GM19468 (cell line): ENCODE results near the gene RIMS4.

ENCODE experiments used
- ATAC-seq: cut with Tn5 transposase; IDR thresholded peaks from one replicate; pipeline ENCODE4 v1.9.1; 2021; ENCODE audit warnings: mild to moderate bottlenecking, moderate library complexity, moderate number of reproducible peaks; ENCODE audit not compliant: unreplicated experiment; ENCODE audit errors: extremely low read depth

RIMS4 gene

GRCh38 chr20:44745598-44746366 is 64.6 kb downstream of the RIMS4 start, which contains the start of gene KCNK15:
Gene KCNK15, plus strand, starts transcription at chr20:44745865. Its CDS starts 46 bp downstream, at chr20:44745911.
- ATAC-seq = no peak

DNA sequence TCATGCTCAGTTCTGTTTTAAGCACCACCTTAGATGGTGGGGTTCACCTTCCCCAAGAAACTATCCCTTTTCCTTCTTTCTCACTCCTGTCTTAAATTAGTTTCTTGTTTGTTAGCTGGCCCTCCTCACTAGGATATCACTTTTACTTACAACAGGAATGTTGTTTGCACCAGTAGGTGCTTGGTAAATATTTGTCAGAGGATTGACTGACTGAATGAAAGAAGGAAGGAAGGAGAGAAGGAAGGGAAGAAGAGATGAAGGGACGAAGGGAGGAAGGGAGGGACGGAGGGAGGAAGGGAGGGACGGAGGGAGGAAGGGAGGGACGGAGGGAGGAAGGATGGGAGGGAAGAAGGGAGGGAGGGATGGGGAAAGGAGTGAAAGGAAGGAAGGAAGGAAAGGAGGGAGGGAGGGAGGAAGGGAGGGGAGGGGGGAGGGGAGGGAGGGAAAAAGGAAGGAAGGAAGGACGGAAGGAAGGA is 65.2 kb downstream of the RIMS4 start:
- ATAC-seq = no peak

DNA sequence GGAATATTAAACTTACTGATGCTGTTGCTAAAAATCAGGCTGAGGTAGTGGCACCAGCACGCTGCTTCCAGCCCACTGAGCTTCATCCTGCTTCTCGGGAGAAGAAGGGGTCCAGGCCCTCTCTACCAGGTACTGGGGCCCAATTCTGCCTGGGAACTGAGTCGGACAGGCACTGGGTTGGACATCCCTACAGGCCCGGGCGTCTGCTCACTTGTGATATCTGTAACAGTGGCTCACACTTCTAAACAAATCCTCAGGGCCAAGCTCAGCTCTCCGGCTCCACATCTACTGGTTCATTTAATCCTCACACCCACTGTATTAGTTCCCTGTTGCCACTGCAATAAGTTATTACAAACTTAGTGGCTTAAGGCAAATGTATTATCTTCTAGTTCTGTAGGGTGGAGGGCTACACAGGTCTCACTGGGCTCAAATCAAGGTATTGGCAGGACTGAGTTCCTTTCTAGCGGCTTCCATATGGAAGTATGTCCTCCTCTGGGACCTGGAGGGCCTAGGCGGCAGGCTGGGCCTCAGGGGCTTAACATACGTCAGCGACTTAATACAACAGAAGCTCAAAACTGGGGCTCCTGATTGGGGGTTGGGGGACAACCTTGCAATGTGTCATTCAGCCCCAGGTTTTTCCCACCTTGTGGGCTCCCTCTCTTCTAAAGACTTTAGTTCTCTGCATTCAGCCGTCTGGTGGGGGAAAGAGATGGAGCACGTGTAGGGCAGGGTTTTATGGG is 66.3 kb downstream of the RIMS4 start:
- no peak for ATAC-seq

GRCh38 chr20:44743080-44743701 is 67.2 kb downstream of the RIMS4 start:
- no peak for ATAC-seq

DNA sequence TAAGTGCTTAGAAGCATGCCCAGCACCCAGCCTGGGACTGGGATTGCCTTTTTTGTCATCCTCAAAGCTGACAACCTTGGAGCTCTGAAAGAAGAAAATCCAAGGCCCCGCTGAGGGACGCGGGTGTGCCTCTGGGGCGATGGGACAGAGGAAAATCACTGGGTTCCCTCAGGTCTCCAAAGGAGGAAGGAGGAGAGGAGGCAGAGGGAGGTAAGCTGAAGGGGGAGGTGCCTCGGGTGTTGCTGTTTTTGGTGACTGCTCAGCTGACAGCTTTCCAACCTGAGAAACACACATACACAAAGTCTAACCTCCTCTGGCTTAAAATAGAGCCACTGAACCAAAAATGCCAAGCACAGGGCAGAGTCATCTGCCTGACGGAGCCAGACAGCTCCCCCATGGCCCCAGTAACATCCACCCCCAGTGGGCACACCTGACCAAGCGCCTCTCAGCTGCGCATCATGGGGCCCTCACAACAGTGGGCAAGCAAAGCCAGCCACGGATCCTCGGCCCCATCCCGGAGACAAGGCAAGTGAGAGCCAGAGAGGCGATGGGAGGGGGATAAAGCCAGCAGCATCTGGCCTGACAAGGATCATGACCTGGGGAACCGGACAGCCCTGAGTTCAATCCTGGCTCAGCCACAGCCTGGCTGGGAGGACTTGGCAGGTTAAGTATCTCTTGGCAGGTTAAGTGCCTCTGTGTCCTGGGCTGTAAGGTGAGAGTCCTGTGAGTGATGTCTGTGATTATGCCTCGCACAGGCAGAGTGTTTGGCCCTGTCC is 67.9 kb downstream of the RIMS4 start:
- no peak for ATAC-seq

- no peak for ATAC-seq
Observed at GRCh38 chr20:44739942-44740341, 70.4 kb downstream of the RIMS4 start.

- no peak for ATAC-seq
Observed at GRCh38 chr20:44738813-44739477, 71.4 kb downstream of the RIMS4 start.

GRCh38 chr20:44737116-44737515 is 73.2 kb downstream of the RIMS4 start:
- no peak for ATAC-seq

- ATAC-seq = no peak
Observed at GRCh38 chr20:44736170-44737021, 74.0 kb downstream of the RIMS4 start.

DNA sequence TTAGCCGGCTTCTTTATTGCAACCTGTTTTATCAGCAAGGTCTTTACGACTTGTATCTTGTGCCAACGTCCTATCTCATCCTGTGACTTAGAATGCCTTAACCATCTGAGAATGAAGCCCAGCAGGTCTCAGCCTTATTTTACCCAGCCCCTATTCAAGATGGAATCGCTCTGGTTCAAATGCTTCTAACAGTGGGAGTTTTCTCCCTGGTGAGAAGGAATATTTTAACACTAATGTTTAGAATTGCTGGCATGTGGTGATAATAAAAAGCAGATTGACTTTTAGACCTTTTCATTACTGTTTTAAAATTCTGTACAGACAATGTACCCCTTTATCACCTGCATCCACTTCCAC is 74.6 kb downstream of the RIMS4 start:
- ATAC-seq = no peak

GRCh38 chr20:44734938-44735337 is 75.4 kb downstream of the RIMS4 start:
- ATAC-seq = no peak

GRCh38 chr20:44733341-44734069 is 76.8 kb downstream of the RIMS4 start:
- ATAC-seq = no peak

- ATAC-seq = no peak
Observed at GRCh38 chr20:44732327-44732726, 78.0 kb downstream of the RIMS4 start.

GRCh38 chr20:44731657-44732056 is 78.7 kb downstream of the RIMS4 start:
- no peak for ATAC-seq

DNA sequence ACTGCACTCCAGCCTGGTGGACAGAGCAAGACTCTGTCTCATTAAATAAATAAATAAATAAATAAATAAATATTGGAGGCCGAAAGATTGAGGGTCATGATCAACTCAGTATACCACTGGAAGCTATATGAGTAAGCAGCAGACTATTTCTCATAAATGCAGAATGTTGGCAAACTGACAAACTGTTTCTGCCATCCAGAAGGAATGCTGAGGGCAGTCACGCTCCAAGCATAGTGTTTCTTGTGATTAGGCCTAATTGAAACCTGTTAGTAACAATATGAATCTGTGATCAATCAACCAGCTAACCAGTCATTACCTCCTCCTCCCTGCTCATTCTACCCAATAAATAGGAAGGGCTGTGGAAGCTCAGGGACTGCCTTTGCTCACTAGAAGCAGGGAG is 79.9 kb downstream of the RIMS4 start:
- no peak for ATAC-seq

- ATAC-seq = no peak
Observed at GRCh38 chr20:44728801-44729443, 81.4 kb downstream of the RIMS4 start.

DNA sequence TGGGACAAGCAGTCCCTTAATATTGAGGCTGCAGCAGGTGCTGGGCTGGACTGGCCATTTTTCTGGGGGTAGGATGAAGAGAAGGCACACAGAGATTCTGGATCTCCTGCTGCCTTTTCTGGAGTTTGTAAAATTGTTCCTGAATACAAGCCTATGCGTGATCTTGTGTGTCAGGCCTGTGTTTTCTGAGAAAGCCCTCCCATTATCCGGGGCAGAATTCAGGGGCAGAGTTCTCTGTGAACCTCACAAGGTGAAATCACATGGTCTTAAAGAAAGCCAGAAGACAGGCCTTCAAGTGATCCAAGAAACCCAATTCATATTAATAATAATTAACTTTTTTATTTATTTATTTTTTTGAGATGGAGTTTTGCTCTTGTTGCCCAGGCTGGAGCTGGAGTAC is 82.7 kb downstream of the RIMS4 start:
- no peak for ATAC-seq

- no peak for ATAC-seq
Observed at GRCh38 chr20:44727039-44727438, 83.3 kb downstream of the RIMS4 start.
